WTC11 (cell line): Measurements from ENCODE around the gene ASB4. TPM values are rescaled to one million over a fixed set of nuclear protein-coding genes. Genes with fewer than 3 reads are reported as not detected.

Experiments
- ATAC-seq: fragments of 200-7000 bp; cut with Tn5 transposase; 2 replicates; pipeline ENCODE4 v1.10.0; 2021; ENCODE audit warnings: mild to moderate bottlenecking, moderate library complexity
- CTCF ChIA-PET: fragments of 300-600 bp; sonication (Branson Sonifier 250); formaldehyde crosslinking; loops from one replicate; lab custom pipeline; 2021; ENCODE audit warnings: antibody characterized with exemption; lab: Charles Lee
- POLR2A ChIA-PET: fragments of 350-600 bp; sonication (Branson Sonifier 250); formaldehyde crosslinking; loops from one replicate; lab custom pipeline; 2021; ENCODE audit warnings: antibody characterized with exemption; lab: Charles Lee
- DNase-seq: peaks from one replicate; pipeline ENCODE4 v3.0.0; 2021; ENCODE audit warnings: low spot score
- H3K27ac Mint-ChIP-seq: 2 replicates; pipeline ENCODE4 v1.8.0; 2021; ENCODE audit warnings: mixed read lengths
- H3K27me3 Mint-ChIP-seq: 2 replicates; pipeline ENCODE4 v1.8.0; 2021; ENCODE audit warnings: low read depth, mild to moderate bottlenecking, moderate library complexity, mixed read lengths
- H3K36me3 Mint-ChIP-seq: 2 replicates; pipeline ENCODE4 v1.8.0; 2021; ENCODE audit warnings: mixed read lengths
- H3K4me1 Mint-ChIP-seq: 2 replicates; pipeline ENCODE4 v1.8.0; 2022; ENCODE audit warnings: mixed read lengths
- H3K4me3 Mint-ChIP-seq: 2 replicates; pipeline ENCODE4 v1.8.0; 2021; ENCODE audit warnings: mild to moderate bottlenecking, moderate library complexity, mixed read lengths
- H3K9me3 Mint-ChIP-seq: 2 replicates; pipeline ENCODE4 v1.8.0; 2021; ENCODE audit warnings: mixed read lengths
- ARID4B ChIP-seq: sonication (generic); formaldehyde crosslinking; IDR thresholded peaks from 2 replicates; pipeline ENCODE4 v1.8.0; 2023; ENCODE audit warnings: missing genetic modification reagents, mild to moderate bottlenecking, borderline replicate concordance
- FOXJ3 ChIP-seq: sonication (generic); formaldehyde crosslinking; IDR thresholded peaks from 2 replicates; pipeline ENCODE4 v1.9.0; 2021; ENCODE audit warnings: missing genetic modification reagents, mild to moderate bottlenecking, borderline replicate concordance
- FOXK1 ChIP-seq: sonication (generic); formaldehyde crosslinking; IDR thresholded peaks from 2 replicates; pipeline ENCODE4 v1.8.0; 2022; ENCODE audit warnings: mild to moderate bottlenecking, moderate library complexity, missing genetic modification reagents
- FOXP4 ChIP-seq: sonication (generic); formaldehyde crosslinking; IDR thresholded peaks from 2 replicates; pipeline ENCODE4 v1.8.0; 2022; ENCODE audit warnings: mild to moderate bottlenecking, missing genetic modification reagents
- MYBL2 ChIP-seq: sonication (generic); formaldehyde crosslinking; IDR thresholded peaks from 2 replicates; pipeline ENCODE4 v1.8.1; 2023; ENCODE audit warnings: mild to moderate bottlenecking, moderate library complexity, missing genetic modification reagents
- PREB ChIP-seq: sonication (generic); formaldehyde crosslinking; IDR thresholded peaks from 2 replicates; pipeline ENCODE4 v1.8.1; 2022; ENCODE audit warnings: mild to moderate bottlenecking, missing genetic modification reagents, moderate library complexity, borderline replicate concordance
- ZNF317 ChIP-seq: sonication (generic); formaldehyde crosslinking; IDR thresholded peaks from 2 replicates; pipeline ENCODE4 v1.8.1; 2023; ENCODE audit warnings: low read depth, mild to moderate bottlenecking, moderate library complexity, missing genetic modification reagents, borderline replicate concordance
- total RNA-seq: library from RNA; stranded (reverse); gene quantifications from 3 replicates; pipeline ENCODE4 v1.2.3, GENCODE V29; 2021
- TF ChIP-seq, protein P1 (sequence below): sonication (generic); formaldehyde crosslinking; IDR thresholded peaks from 2 replicates; pipeline ENCODE4 v1.8.1; 2022; ENCODE audit warnings: mild to moderate bottlenecking, moderate library complexity, missing genetic modification reagents
- TF ChIP-seq, protein P2 (sequence below): fragments of 250-450 bp; sonication (Bioruptor Pico); IDR thresholded peaks from 2 replicates; pipeline ENCODE4 v1.9.0; 2021; ENCODE audit warnings: mild to moderate bottlenecking, borderline replicate concordance

The ASB4 gene
- total RNA-seq, 1 experiment from 2014 or later = not detected

GRCh38 chr7:95534796-95535195 lies 49.1 kb downstream of the ASB4 start:
- H3K36me3 Mint-ChIP-seq = no peaks in the 10 kb centered on the region
- ATAC-seq (no peak), DNase-seq (no peak)
- peaks cover 6% of the 10 kb centered on the region; the same call in 1 of the 2 replicates for H3K27me3 Mint-ChIP-seq
- ChIA-PET CTCF (interaction anchor here (1.0 to 12.7 kb wide), 4 partner anchors 10 to 307 kb away, joined by 3 to 232 read pairs (median 6); no protein-coding TSS in a partner anchor), POLR2A (no interaction called here)
- no peaks in the 10 kb centered on the region for H3K9me3 Mint-ChIP-seq
- no peak overlapping the region for H3K27ac Mint-ChIP-seq
- no peaks in the 10 kb centered on the region for H3K4me1 Mint-ChIP-seq
- H3K4me3 Mint-ChIP-seq = no peak overlapping the region
- TF ChIP-seq ARID4B (CRISPR knock-in tag) = no peak
- TF ChIP-seq PREB (CRISPR knock-in tag) = no peak
- no peak for TF ChIP-seq FOXK1 (CRISPR knock-in tag)
- TF ChIP-seq, protein P1, sequence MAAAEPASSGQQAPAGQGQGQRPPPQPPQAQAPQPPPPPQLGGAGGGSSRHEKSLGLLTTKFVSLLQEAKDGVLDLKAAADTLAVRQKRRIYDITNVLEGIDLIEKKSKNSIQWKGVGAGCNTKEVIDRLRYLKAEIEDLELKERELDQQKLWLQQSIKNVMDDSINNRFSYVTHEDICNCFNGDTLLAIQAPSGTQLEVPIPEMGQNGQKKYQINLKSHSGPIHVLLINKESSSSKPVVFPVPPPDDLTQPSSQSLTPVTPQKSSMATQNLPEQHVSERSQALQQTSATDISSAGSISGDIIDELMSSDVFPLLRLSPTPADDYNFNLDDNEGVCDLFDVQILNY (CRISPR knock-in tag) = no peak
- no peak for TF ChIP-seq MYBL2 (CRISPR knock-in tag)
- no peak for TF ChIP-seq ZNF317

DNA sequence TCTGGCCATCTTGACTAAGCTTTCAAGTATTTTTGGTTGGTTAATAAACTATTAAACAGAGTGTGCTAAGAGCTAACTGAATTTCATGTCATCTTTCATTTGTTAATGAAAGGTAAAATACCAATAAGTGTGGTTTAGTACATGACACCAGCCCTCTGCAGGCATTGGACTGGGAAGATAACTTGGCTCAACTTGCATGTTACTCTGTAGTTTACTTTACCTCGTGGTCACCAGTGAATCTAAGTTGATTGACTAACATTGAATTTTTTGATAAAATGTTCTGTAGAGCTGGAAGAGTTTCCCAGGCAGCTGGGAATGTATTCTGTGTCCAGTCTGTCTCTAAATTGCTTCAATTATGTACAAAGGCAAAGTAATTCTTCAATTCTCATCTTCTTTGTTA lies 49.9 kb downstream of the ASB4 start:
- no peak for ATAC-seq
- H3K4me1 Mint-ChIP-seq = no peaks in the 10 kb centered on the region
- no peaks in the 10 kb centered on the region for H3K36me3 Mint-ChIP-seq
- H3K4me3 Mint-ChIP-seq = no peak overlapping the region
- no peak overlapping the region for H3K27ac Mint-ChIP-seq
- POLR2A ChIA-PET = no interaction called here
- TF ChIP-seq FOXP4 (no peak), FOXJ3 (CRISPR knock-in tag) (no peak)
- TF ChIP-seq, protein P2, sequence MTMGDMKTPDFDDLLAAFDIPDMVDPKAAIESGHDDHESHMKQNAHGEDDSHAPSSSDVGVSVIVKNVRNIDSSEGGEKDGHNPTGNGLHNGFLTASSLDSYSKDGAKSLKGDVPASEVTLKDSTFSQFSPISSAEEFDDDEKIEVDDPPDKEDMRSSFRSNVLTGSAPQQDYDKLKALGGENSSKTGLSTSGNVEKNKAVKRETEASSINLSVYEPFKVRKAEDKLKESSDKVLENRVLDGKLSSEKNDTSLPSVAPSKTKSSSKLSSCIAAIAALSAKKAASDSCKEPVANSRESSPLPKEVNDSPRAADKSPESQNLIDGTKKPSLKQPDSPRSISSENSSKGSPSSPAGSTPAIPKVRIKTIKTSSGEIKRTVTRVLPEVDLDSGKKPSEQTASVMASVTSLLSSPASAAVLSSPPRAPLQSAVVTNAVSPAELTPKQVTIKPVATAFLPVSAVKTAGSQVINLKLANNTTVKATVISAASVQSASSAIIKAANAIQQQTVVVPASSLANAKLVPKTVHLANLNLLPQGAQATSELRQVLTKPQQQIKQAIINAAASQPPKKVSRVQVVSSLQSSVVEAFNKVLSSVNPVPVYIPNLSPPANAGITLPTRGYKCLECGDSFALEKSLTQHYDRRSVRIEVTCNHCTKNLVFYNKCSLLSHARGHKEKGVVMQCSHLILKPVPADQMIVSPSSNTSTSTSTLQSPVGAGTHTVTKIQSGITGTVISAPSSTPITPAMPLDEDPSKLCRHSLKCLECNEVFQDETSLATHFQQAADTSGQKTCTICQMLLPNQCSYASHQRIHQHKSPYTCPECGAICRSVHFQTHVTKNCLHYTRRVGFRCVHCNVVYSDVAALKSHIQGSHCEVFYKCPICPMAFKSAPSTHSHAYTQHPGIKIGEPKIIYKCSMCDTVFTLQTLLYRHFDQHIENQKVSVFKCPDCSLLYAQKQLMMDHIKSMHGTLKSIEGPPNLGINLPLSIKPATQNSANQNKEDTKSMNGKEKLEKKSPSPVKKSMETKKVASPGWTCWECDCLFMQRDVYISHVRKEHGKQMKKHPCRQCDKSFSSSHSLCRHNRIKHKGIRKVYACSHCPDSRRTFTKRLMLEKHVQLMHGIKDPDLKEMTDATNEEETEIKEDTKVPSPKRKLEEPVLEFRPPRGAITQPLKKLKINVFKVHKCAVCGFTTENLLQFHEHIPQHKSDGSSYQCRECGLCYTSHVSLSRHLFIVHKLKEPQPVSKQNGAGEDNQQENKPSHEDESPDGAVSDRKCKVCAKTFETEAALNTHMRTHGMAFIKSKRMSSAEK (CRISPR knock-in tag) = no peak
- TF ChIP-seq, all 79 proteins: peak for 0
- CTCF ChIA-PET = interaction anchor here (1.1 to 12.7 kb wide), 3 partner anchors 9 to 306 kb away, joined by 3 to 232 read pairs (median 10); no protein-coding TSS in a partner anchor
- Mint-ChIP-seq H3K9me3 (no peaks in the 10 kb centered on the region), H3K27me3 (peaks cover 6% of the 10 kb centered on the region; the same call in 1 of the 2 replicates)
- DNase-seq = no peak
